Hepatocyte (in vitro differentiated cells): ENCODE measurements around the gene ASTN2. TPM values are rescaled to one million over a fixed set of nuclear protein-coding genes. Genes with fewer than 3 reads are reported as not detected.

Experiments used
- DNase-seq: peaks from one replicate; pipeline ENCODE4 v3.0.0-alpha.2; 2016; ENCODE audit warnings: low spot score
- H2AFZ ChIP-seq: fragments of 200-600 bp; sonication (generic); 2 replicates; pipeline ENCODE4 v1.6.0; 2016; ENCODE audit warnings: antibody characterized with exemption, mild to moderate bottlenecking
- H3K27ac ChIP-seq: fragments of 200-600 bp; sonication (generic); 2 replicates; pipeline ENCODE4 v1.5.1; 2016; ENCODE audit warnings: mild to moderate bottlenecking
- H3K27me3 ChIP-seq: fragments of 200-600 bp; sonication (generic); 2 replicates; pipeline ENCODE4 v1.6.1; 2016
- H3K36me3 ChIP-seq: fragments of 200-600 bp; sonication (generic); replicated peaks from 2 replicates; pipeline ENCODE4 v1.5.1; 2016; ENCODE audit warnings: low read depth; ENCODE audit not compliant: insufficient read depth
- H3K4me1 ChIP-seq: fragments of 200-600 bp; sonication (generic); 2 replicates; pipeline ENCODE4 v1.5.1; 2016; ENCODE audit warnings: mild to moderate bottlenecking, moderate library complexity; ENCODE audit not compliant: insufficient read depth
- H3K4me2 ChIP-seq: fragments of 200-600 bp; sonication (generic); 2 replicates; pipeline ENCODE4 v1.6.0; 2016
- H3K4me3 ChIP-seq: fragments of 200-600 bp; sonication (generic); 2 replicates; pipeline ENCODE4 v1.5.1; 2016; ENCODE audit warnings: mild to moderate bottlenecking
- H3K79me2 ChIP-seq: fragments of 200-600 bp; sonication (generic); 2 replicates; pipeline ENCODE4 v1.6.0; 2017; ENCODE audit warnings: mild to moderate bottlenecking
- H3K9me2 ChIP-seq: fragments of 200-600 bp; sonication (generic); replicated peaks from 2 replicates; pipeline ENCODE4 v1.6.0; 2017; ENCODE audit warnings: mild to moderate bottlenecking; ENCODE audit not compliant: insufficient read depth
- H3K9me3 ChIP-seq: fragments of 200-600 bp; sonication (generic); 2 replicates; pipeline ENCODE4 v1.5.1; 2016; ENCODE audit warnings: low read depth, mild to moderate bottlenecking
- H4K20me1 ChIP-seq: fragments of 200-600 bp; sonication (generic); 2 replicates; pipeline ENCODE4 v1.6.0; 2016; ENCODE audit warnings: mild to moderate bottlenecking; ENCODE audit not compliant: insufficient read depth, poor library complexity, severe bottlenecking
- CTCF ChIP-seq: fragments of 200-600 bp; sonication (generic); IDR thresholded peaks from 2 replicates; pipeline ENCODE4 v1.5.1; 2016; ENCODE audit warnings: antibody characterized with exemption, mild to moderate bottlenecking; ENCODE audit not compliant: poor library complexity
- EZH2 ChIP-seq: fragments of 200-600 bp; sonication (generic); IDR thresholded peaks from 2 replicates; pipeline ENCODE4 v1.6.1; 2016; ENCODE audit warnings: antibody characterized with exemption, mild to moderate bottlenecking, borderline replicate concordance
- EZH2phosphoT487 ChIP-seq: fragments of 200-600 bp; sonication (generic); IDR thresholded peaks from one replicate; pipeline ENCODE4 v1.6.1; 2018; ENCODE audit warnings: antibody characterized with exemption, mild to moderate bottlenecking, low read depth, moderate library complexity; ENCODE audit not compliant: unreplicated experiment, severe bottlenecking
- WGBS: methylation state at CpG from one replicate; pipeline ENCODE4 v1.1.6; 2016; ENCODE audit warnings: low lambda C conversion rate; ENCODE audit errors: missing lambda C conversion rate; 5-methylcytosine and 5-hydroxymethylcytosine counted together
- polyA plus RNA-seq: library from polyadenylated mRNA; unstranded; fragments of >200 nt; fragmentation: Nextera tagmentation; extraction: Ambion mirVana; gene quantifications from 2 replicates; pipeline ENCODE4 v1.2.1, GENCODE V29; 2016
- total RNA-seq: library from RNA; depleted of rRNA; stranded (reverse); fragments of >200 nt; gene quantifications from 2 replicates; pipeline ENCODE4 v1.2.3, GENCODE V29; 2014

Gene ASTN2
- total and polyA plus RNA-seq, 2 experiments from 2014 or later = 6.4 to 8.4 TPM

- H3K27me3 ChIP-seq = peaks cover 19% of the 10 kb centered on the region
- WGBS = 93% methylated on average over 2 of the region's 2 CpGs
- DNase-seq = no peak
- no peaks in the 10 kb centered on the region for H3K4me1 ChIP-seq
- TF ChIP-seq CTCF (no peak), EZH2phosphoT487 (no peak)
- H3K4me3 ChIP-seq = no peak overlapping the region
- H3K9me2 ChIP-seq = no peaks in the 10 kb centered on the region
- H2AFZ ChIP-seq = no peak overlapping the region
- no peaks in the 10 kb centered on the region for H4K20me1 ChIP-seq
- H3K79me2 ChIP-seq = no peaks in the 10 kb centered on the region
- no peaks in the 10 kb centered on the region for H3K9me3 ChIP-seq
- no peak overlapping the region for H3K4me2 ChIP-seq
- H3K27ac ChIP-seq = no peak overlapping the region
- no peaks in the 10 kb centered on the region for H3K36me3 ChIP-seq
Observed at GRCh38 chr9:117430813-117431212, 16.0 kb upstream of the ASTN2 start.

- Histone ChIP-seq H3K27me3 (peaks cover 44% of the 10 kb centered on the region), H3K9me2 (no peaks in the 10 kb centered on the region), H3K9me3 (no peaks in the 10 kb centered on the region), H2AFZ (no peak overlapping the region), H3K4me3 (no peak overlapping the region), H3K36me3 (no peaks in the 10 kb centered on the region), H4K20me1 (no peaks in the 10 kb centered on the region), H3K79me2 (no peaks in the 10 kb centered on the region), H3K4me1 (no peaks in the 10 kb centered on the region), H3K4me2 (no peak overlapping the region), H3K27ac (no peak overlapping the region)
- TF ChIP-seq EZH2phosphoT487 (no peak), EZH2 (no peak), CTCF (no peak)
- 76% methylated on average over 3 of the region's 3 CpGs for WGBS
- no peak for DNase-seq
Observed at GRCh38 chr9:117427357-117427913, 12.6 kb upstream of the ASTN2 start.

DNA sequence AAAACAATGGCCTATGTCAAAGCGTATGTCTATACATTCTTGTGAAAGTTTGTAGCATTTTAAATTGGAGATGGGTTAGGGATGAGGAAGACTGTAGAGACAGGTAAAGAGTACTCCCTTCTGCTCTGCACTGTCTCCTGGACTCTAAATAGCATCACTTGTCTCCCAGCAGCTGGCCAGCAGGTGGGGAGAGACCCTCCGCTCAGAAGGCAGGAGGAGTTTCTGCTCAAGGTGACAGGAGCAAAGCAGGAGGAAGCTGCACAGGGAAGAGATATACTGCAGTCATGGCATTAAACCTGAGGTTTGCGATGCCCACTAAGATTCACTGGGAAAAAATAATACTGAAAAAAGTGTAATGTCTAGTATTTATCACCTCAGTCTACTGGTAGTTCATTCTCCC, 10.7 kb upstream of the ASTN2 start:
- Histone ChIP-seq H3K4me2 (no peak overlapping the region), H3K4me3 (no peak overlapping the region), H3K9me3 (no peaks in the 10 kb centered on the region), H3K79me2 (no peaks in the 10 kb centered on the region), H3K4me1 (no peaks in the 10 kb centered on the region), H3K9me2 (no peaks in the 10 kb centered on the region), H3K27me3 (peaks cover 54% of the 10 kb centered on the region), H3K27ac (no peak overlapping the region), H2AFZ (no peak overlapping the region), H4K20me1 (no peaks in the 10 kb centered on the region), H3K36me3 (no peaks in the 10 kb centered on the region)
- DNase-seq = no peak
- WGBS = 60% methylated on average over 3 of the region's 3 CpGs
- TF ChIP-seq EZH2 = no peak
- no peak for TF ChIP-seq CTCF
- no peak for TF ChIP-seq EZH2phosphoT487

DNA sequence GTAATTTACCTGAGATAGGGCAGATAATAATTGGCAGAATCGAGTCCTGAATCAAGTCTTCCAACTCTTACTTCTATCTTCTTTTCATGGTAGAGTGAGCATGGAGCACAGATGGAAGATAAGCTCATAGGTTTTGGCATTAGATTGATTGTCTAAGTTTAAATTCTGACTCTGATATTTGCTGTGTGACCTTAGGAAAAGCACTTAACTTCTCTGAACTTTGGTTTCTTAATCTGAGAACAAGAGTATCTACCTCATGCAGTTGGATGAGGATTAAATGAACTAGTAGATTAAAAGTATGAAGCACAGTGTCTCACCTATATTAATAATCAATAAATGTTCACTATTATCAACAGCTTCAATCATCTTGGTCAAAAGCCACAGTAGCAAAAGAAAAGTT, 9.4 kb upstream of the ASTN2 start:
- Histone ChIP-seq H3K27ac (no peak overlapping the region), H3K9me3 (no peaks in the 10 kb centered on the region), H3K4me3 (no peak overlapping the region), H4K20me1 (no peaks in the 10 kb centered on the region), H3K4me2 (no peak overlapping the region), H3K4me1 (no peaks in the 10 kb centered on the region), H2AFZ (no peak overlapping the region), H3K27me3 (peaks cover 64% of the 10 kb centered on the region), H3K9me2 (no peaks in the 10 kb centered on the region), H3K79me2 (no peaks in the 10 kb centered on the region), H3K36me3 (no peaks in the 10 kb centered on the region)
- TF ChIP-seq EZH2 (no peak), EZH2phosphoT487 (no peak), CTCF (no peak)
- no peak for DNase-seq
- WGBS = 90% methylated on average over 1 of the region's 1 CpG
